SK-N-SH (cell line): ENCODE results near the gene MMP26.

Experiments used
- POLR2AphosphoS5 ChIP-seq: IDR thresholded peaks from 2 replicates; pipeline ENCODE4 v1.6.1; 2012; ENCODE audit warnings: low read depth, low read length
- RAD21 ChIP-seq: IDR thresholded peaks from 2 replicates; pipeline ENCODE4 v1.6.1; 2012; ENCODE audit warnings: mild to moderate bottlenecking, low read length
- TEAD4 ChIP-seq: IDR thresholded peaks from 2 replicates; pipeline ENCODE4 v1.4.0; 2012; ENCODE audit warnings: mild to moderate bottlenecking, borderline replicate concordance; ENCODE audit not compliant: insufficient read depth
- TF ChIP-seq, protein P1 (sequence below): IDR thresholded peaks from 2 replicates; pipeline ENCODE4 v1.4.0; 2012; ENCODE audit warnings: low read depth, borderline replicate concordance

DNA sequence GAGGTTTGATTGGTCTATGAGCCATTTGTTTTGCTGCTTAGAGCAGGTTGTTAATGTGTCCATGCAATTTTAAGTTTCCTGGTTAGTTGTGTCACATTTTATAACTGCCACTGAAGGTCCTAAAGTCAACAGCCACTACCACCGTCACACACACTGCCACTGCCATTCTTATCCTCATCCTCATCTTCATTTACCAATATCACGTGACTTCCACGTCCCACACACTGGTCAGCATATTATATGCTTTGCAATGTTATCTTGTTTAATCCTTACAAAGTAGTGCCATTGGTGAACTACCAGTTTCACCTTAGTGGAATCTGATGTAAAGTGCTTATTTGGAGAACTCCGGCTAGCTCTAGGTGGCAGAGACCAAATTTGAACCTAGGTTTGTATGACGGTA is 9.7 kb downstream of the MMP26 start:
- TF ChIP-seq, protein P1, sequence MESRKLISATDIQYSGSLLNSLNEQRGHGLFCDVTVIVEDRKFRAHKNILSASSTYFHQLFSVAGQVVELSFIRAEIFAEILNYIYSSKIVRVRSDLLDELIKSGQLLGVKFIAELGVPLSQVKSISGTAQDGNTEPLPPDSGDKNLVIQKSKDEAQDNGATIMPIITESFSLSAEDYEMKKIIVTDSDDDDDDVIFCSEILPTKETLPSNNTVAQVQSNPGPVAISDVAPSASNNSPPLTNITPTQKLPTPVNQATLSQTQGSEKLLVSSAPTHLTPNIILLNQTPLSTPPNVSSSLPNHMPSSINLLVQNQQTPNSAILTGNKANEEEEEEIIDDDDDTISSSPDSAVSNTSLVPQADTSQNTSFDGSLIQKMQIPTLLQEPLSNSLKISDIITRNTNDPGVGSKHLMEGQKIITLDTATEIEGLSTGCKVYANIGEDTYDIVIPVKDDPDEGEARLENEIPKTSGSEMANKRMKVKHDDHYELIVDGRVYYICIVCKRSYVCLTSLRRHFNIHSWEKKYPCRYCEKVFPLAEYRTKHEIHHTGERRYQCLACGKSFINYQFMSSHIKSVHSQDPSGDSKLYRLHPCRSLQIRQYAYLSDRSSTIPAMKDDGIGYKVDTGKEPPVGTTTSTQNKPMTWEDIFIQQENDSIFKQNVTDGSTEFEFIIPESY: no peak
- no peak for TF ChIP-seq POLR2AphosphoS5
- no peak for TF ChIP-seq TEAD4
- TF ChIP-seq RAD21: no peak
